Measurements from ENCODE around the gene RELN.

RELN gene

DNA sequence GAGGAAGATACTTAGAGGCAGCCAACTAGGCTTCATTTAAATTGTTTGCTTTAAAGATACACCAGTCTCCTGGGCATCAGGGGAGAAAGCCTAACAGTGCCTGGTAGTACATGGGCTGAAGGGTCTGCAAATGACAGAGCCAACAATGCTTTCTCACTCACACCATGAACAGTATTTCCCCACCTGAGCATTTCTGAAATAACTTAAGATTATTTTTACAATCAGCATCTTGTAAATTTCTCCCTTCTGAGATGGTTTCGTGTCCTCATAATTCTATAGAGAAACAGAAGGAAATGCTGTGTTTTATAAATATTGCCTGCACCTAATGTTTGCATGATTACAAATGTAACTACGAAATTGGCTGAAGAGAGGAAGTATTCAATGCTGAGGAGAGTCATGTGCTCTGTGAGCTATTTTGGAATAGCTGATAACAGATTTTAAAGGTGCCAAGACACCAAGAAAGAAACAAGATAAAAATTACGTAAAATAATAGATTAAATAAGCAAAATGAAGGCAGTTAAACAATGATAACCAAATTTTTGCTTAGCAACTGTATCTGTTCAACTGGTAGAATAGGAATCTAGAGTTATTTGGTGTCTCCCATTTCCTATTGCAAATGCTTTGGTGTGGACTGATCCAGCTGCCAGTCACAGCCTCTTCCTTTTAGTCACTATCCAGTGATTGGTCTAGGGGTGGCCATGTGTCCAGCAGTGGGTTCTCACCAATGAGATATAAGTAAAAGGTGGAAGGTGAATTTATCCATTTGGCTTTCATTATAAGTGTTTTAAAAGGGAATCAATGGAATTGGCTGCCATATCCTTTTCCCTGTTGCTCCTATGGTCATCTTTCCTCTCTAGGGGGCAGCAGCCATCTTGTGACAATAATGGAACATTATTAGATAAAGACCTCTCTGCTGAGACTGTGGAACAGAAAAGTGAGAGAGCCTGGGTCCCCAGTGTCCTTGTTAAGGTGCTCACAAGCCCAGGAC is 375.5 kb downstream of the RELN start:
- no peak for FAIRE-seq
- no peak for DNase-seq (ENCODE audit: extremely low spot score, insufficient read length, low read depth)

DNA sequence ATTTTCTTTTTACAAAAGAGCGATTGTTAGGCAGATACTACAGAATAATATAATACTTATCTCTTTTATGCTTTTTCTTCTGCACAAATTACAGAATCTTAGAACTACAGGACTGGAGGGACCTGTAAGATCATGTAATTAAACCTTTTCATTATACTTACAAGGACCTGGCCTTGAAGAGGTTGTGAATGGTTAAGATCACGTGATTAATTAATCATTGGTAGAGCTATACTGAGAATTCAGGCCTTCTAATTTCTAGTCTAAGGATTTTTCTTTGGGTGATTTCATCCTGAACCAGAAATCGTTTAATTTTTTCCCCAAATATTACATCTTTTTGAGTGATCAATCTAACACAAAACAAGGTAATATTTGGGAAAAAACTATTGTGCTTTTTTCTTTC is 379.7 kb downstream of the RELN start:
- FAIRE-seq = no peak
- DNase-seq (ENCODE audit: extremely low spot score, insufficient read length, low read depth) = no peak

DNA sequence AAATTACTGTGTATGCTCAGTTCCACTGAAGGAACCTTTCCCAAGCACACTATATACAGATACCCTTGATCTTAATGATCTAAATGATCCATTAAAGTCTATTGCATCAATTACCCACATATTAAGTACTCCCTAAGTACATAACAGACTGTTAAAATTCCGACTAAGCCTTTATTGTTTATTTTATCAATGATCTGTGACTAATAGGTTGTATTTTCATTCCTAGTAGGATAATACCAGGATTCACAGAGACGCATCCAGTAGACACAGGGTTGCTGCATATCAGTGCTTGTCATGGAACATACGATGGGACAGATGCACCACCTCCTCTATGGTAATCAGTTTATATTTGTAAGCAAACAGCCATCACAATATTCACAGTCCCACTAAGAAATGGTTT is 383.8 kb downstream of the RELN start:
- DNase-seq (ENCODE audit: extremely low spot score, insufficient read length, low read depth) (no peak), FAIRE-seq (no peak)

GRCh38 chr7:103598326-103598905 is 391.0 kb downstream of the RELN start:
- no peak for FAIRE-seq
- DNase-seq (ENCODE audit: extremely low spot score, insufficient read length, low read depth) = no peak

- no peak for FAIRE-seq
- DNase-seq (ENCODE audit: extremely low spot score, insufficient read length, low read depth) = no peak
Observed at GRCh38 chr7:103597606-103598005, 391.9 kb downstream of the RELN start.

- no peak for DNase-seq (ENCODE audit: extremely low spot score, insufficient read length, low read depth)
- no peak for FAIRE-seq
Observed at GRCh38 chr7:103594186-103594585, 395.3 kb downstream of the RELN start.

DNA sequence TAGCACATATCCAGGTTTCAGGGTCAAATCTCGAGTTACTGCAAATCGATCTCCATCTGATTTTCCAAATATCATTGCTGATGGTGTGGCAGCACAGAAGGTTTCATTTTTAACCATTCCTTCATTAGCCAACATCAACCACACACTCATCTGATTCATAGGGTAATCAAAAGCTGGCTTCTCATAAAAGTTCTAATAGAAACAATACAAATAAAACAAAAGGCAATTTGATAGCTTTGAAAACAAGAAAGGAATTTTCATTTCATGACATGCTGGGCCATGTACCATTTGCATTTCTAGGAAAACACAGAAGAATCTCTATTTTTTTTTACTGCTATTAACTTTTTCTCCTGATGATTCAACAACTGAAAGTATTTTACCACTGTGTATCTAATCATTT is 395.8 kb downstream of the RELN start:
- no peak for DNase-seq (ENCODE audit: extremely low spot score, insufficient read length, low read depth)
- FAIRE-seq = no peak

GRCh38 chr7:103592844-103593243 is 396.6 kb downstream of the RELN start:
- FAIRE-seq = no peak

GRCh38 chr7:103592187-103592586 is 397.3 kb downstream of the RELN start:
- no peak for DNase-seq (ENCODE audit: extremely low spot score, insufficient read length, low read depth)
- FAIRE-seq = no peak

More at GRCh38 chr7:103592844-103593243, 396.6 kb downstream of the RELN start:
- no peak for DNase-seq (ENCODE audit: extremely low spot score, insufficient read length, low read depth)

GRCh38 chr7:103580031-103580430 is 409.4 kb downstream of the RELN start:
- no peak for DNase-seq (ENCODE audit: extremely low spot score, insufficient read length, low read depth)
- no peak for FAIRE-seq

- no peak for DNase-seq (ENCODE audit: extremely low spot score, insufficient read length, low read depth)
Observed at GRCh38 chr7:103577059-103577458, 412.4 kb downstream of the RELN start.

DNA sequence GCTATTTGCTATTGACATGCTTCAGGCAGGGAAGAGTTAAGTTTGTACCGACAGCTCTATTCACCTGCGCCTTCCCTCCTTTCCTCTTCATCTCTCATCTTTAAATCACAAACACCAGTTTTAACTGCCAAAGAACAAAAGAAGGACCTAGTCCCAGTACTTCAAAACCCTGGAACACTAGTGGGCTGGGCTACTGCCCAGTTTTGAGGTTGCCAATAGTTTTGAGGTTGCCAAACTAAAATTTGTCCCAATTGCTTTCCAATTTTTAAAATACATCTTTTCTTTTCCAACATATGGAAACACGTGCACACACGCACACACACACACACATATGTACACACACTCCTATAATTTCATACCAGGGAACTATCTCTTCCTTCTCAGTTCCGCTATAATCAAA is 412.8 kb downstream of the RELN start:
- DNase-seq (ENCODE audit: extremely low spot score, insufficient read length, low read depth) = no peak
- no peak for FAIRE-seq

More at GRCh38 chr7:103577059-103577458, 412.4 kb downstream of the RELN start:
- FAIRE-seq = no peak

DNA sequence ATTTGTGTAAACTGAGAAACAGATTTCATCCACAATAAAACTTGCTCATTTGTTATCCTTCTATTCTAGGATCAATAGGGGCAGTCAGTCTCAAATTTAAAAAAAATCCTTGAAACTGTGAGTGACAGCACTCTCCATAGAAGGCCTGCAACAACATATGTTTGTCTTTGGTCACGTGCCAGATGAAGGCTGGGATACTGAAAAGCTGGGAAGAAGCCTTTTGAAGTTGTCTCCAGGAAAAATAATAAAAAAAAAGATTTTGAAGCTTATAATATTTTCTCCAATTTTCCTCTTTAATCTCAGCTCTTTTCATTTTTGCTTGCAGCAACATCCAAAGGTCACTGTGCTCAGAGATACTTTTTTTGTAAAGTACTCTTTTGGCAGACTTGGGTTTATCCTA is 414.9 kb downstream of the RELN start:
- DNase-seq (ENCODE audit: extremely low spot score, insufficient read length, low read depth) (no peak), FAIRE-seq (no peak)

DNA sequence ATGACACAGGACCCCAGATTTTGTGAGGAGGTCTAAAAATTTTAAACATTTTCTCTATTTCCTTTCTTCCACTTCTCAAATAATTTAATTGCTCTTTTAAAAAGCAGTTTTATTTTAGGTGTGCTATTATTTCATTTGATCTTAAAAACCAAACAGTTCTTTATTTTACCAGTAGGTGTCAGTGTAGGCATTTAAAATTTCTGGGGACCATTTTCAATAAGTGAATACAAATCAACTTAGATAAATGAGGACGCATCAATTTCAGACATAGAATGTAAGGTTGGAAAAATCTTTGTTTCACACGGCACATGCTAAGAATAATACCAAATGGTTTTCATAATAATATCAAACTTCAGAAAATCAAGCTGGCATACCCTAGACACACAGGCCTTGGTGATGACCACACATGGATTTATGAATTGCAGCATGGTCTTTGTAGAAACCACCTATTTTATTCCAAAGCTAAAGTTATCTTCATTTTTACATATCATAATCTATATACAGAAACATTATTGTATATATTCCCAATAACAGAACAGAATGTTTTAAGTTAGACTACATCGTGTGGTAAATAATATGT is 415.9 kb downstream of the RELN start:
- DNase-seq (ENCODE audit: extremely low spot score, insufficient read length, low read depth) (no peak), FAIRE-seq (peak; percentile 71)

- DNase-seq (ENCODE audit: extremely low spot score, insufficient read length, low read depth) = no peak
- no peak for FAIRE-seq
Observed at GRCh38 chr7:103571586-103571985, 417.9 kb downstream of the RELN start.

DNA sequence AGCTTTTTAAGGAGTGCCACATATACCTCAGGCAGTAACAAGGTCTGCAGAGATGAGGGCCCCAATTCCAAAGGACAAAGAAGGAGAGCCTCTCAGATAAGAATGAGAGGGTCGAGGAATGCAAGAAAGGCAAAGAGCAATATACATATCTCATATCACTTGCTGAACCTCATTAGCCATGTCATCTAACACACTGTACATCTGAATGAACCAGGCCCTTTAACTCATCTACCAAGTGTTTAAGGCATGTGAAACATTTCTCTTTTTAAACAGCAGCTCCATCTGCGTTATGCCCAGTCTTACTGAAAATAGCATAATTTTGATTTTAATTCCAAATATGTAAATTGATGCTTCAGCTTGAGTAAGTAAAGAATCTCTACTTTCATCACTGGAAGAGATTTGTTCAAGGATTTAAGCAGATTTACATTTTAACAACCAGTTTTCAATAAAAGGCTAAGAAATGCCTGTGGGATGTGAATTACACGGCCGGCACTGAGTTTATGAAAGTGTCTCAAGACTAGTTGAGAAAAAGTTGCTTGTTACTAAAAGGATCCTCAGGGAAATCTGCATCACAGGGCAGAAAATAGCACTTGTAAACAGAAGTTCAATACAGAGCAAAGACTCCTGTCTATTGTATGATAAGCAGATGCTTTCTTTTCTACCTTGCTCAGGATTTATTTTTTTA is 419.7 kb downstream of the RELN start:
- DNase-seq (ENCODE audit: extremely low spot score, insufficient read length, low read depth) (no peak), FAIRE-seq (no peak)

- no peak for FAIRE-seq
- DNase-seq (ENCODE audit: extremely low spot score, insufficient read length, low read depth) = no peak
Observed at GRCh38 chr7:103564416-103564815, 425.0 kb downstream of the RELN start.

GRCh38 chr7:103560136-103560535 is 429.3 kb downstream of the RELN start:
- no peak for FAIRE-seq
- DNase-seq (ENCODE audit: extremely low spot score, insufficient read length, low read depth) = no peak

- no peak for FAIRE-seq
- DNase-seq (ENCODE audit: extremely low spot score, insufficient read length, low read depth) = no peak
Observed at GRCh38 chr7:103551016-103551415, 438.4 kb downstream of the RELN start.

- DNase-seq (ENCODE audit: extremely low spot score, insufficient read length, low read depth) (no peak), FAIRE-seq (no peak)
Observed at GRCh38 chr7:103549786-103550185, 439.7 kb downstream of the RELN start.
